Activated CD8-positive, alpha-beta memory T cell treated with anti-CD3 and anti-CD28 coated beads for 1 hour (primary cell): ENCODE data around the gene MYO1F.
"Not testable (repeated sequence)": the region's sequence is repeated elsewhere in the genome, so short reads cannot be mapped to it uniquely, and the experiment has no call there.

Experiments
- DNase-seq, 2 donors: peaks; one replicate each; pipeline ENCODE4 v3.0.0-alpha.2; 2020; ENCODE audit warnings: low read depth in 1 of 2; ENCODE audit errors: extremely low read depth in 1 of 2

The MYO1F gene

GRCh38 chr19:8577247-8577646 lies at the start of gene MYO1F:
Gene MYO1F (minus strand): TSS chr19:8577442. CDS start chr19:8577309, 133 bp downstream.
- no peak for DNase-seq

GRCh38 chr19:8626842-8627241 lies 49.6 kb upstream of the MYO1F start:
- no peak for DNase-seq

- DNase-seq: not testable (repeated sequence)
These were observed 45.6 kb upstream of the MYO1F start for GRCh38 chr19:8622886-8623285.

- DNase-seq: no peak
These were observed 41.5 kb upstream of the MYO1F start for GRCh38 chr19:8618751-8619150.

- DNase-seq: no peak
These were observed 40.7 kb upstream of the MYO1F start for GRCh38 chr19:8617984-8618383.

GRCh38 chr19:8617325-8617724 lies 40.1 kb upstream of the MYO1F start:
- not testable (repeated sequence) for DNase-seq

GRCh38 chr19:8616861-8617260 lies 39.6 kb upstream of the MYO1F start:
- DNase-seq: no peak

GRCh38 chr19:8615813-8616596 lies 38.8 kb upstream of the MYO1F start:
- DNase-seq: peak in 1 of 2 donors; percentile 32

- DNase-seq: no peak
These were observed 37.8 kb upstream of the MYO1F start for GRCh38 chr19:8615024-8615423.

GRCh38 chr19:8614455-8614854 lies 37.2 kb upstream of the MYO1F start:
- no peak for DNase-seq

GRCh38 chr19:8612807-8613171 lies 35.5 kb upstream of the MYO1F start:
- DNase-seq: no peak

GRCh38 chr19:8611877-8612806 lies 34.9 kb upstream of the MYO1F start:
- no peak for DNase-seq

GRCh38 chr19:8611391-8611876 lies 34.2 kb upstream of the MYO1F start:
- no peak for DNase-seq

- DNase-seq: no peak
These were observed 33.7 kb upstream of the MYO1F start for GRCh38 chr19:8610936-8611300.

- peak in 1 of 2 donors; percentile 32 for DNase-seq
These were observed 33.0 kb upstream of the MYO1F start, which contains the start of gene ADAMTS10 for GRCh38 chr19:8610041-8610935. Gene ADAMTS10 (minus strand): TSS chr19:8610715. CDS start chr19:8605710, 5,005 bp downstream.

GRCh38 chr19:8609279-8610040 lies 32.2 kb upstream of the MYO1F start:
- DNase-seq: no peak

- DNase-seq: no peak
These were observed 31.7 kb upstream of the MYO1F start for GRCh38 chr19:8608941-8609278.

GRCh38 chr19:8607386-8607785 lies 30.1 kb upstream of the MYO1F start:
- DNase-seq: no peak

- no peak for DNase-seq
These were observed 28.3 kb upstream of the MYO1F start for GRCh38 chr19:8605514-8605913.

GRCh38 chr19:8601796-8602195 lies 24.6 kb upstream of the MYO1F start:
- DNase-seq: no peak
